B cell (primary cell): ENCODE results near the gene ARHGAP28.

Experiments used
- EZH2 ChIP-seq: IDR thresholded peaks from 2 replicates; pipeline ENCODE4 v1.6.1; 2012; ENCODE audit warnings: borderline replicate concordance, low read depth, mild to moderate bottlenecking, moderate library complexity, low read length; ENCODE audit not compliant: insufficient read depth, poor library complexity, severe bottlenecking
- TF ChIP-seq, protein P1 (sequence below): fragments of 200-600 bp; IDR thresholded peaks from one replicate; pipeline ENCODE4 v1.8.0; 2022; ENCODE audit warnings: antibody characterized with exemption, mild to moderate bottlenecking

DNA sequence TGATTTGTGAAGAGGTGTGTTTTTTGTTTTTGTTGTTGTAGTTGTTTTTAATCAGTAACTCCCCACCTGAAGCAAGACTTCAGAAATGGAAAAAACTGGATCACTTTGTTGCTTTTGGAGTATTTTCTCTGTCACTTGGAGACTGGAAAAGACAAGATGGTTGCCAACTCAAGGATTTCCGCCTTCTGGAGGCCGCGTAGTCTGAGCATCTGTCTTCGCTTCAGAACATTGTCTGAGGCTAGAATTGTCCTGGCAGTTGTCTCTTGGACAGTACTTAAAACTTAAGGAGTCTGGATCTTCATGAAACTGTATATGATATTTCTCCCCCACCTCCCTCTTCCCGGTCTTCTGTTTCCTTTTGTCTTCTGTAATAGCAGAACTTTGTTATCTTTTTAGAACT lies 67.7 kb downstream of the ARHGAP28 start:
- TF ChIP-seq, protein P1, sequence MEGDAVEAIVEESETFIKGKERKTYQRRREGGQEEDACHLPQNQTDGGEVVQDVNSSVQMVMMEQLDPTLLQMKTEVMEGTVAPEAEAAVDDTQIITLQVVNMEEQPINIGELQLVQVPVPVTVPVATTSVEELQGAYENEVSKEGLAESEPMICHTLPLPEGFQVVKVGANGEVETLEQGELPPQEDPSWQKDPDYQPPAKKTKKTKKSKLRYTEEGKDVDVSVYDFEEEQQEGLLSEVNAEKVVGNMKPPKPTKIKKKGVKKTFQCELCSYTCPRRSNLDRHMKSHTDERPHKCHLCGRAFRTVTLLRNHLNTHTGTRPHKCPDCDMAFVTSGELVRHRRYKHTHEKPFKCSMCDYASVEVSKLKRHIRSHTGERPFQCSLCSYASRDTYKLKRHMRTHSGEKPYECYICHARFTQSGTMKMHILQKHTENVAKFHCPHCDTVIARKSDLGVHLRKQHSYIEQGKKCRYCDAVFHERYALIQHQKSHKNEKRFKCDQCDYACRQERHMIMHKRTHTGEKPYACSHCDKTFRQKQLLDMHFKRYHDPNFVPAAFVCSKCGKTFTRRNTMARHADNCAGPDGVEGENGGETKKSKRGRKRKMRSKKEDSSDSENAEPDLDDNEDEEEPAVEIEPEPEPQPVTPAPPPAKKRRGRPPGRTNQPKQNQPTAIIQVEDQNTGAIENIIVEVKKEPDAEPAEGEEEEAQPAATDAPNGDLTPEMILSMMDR, result no peak
- no peak for TF ChIP-seq EZH2
